GM18520 (cell line): ENCODE results near the gene ITGA3.

Source experiments
- ATAC-seq: cut with Tn5 transposase; IDR thresholded peaks from one replicate; pipeline ENCODE4 v1.9.1; 2021; ENCODE audit not compliant: unreplicated experiment

The ITGA3 gene

GRCh38 chr17:50090971-50091917 is 35.3 kb downstream of the ITGA3 start:
- ATAC-seq: no peak

- no peak for ATAC-seq
Observed at GRCh38 chr17:50091918-50092285, 36.0 kb downstream of the ITGA3 start.

- no peak for ATAC-seq
Observed at GRCh38 chr17:50093246-50093645, 37.3 kb downstream of the ITGA3 start.

- no peak for ATAC-seq
Observed at GRCh38 chr17:50093807-50094206, 37.9 kb downstream of the ITGA3 start.

- peak; percentile 30 for ATAC-seq
Observed at GRCh38 chr17:50094243-50094752, 38.4 kb downstream of the ITGA3 start.

GRCh38 chr17:50094753-50095619 is 39.1 kb downstream of the ITGA3 start, which contains the start of gene PDK2:
Gene PDK2, plus strand, starts transcription at chr17:50095351. Its CDS starts 85 bp downstream, at chr17:50095436.
- peak; percentile 93 for ATAC-seq

GRCh38 chr17:50095626-50096037 is 39.7 kb downstream of the ITGA3 start:
- no peak for ATAC-seq

- ATAC-seq: no peak
Observed at GRCh38 chr17:50096092-50096491, 40.2 kb downstream of the ITGA3 start.

GRCh38 chr17:50096758-50097157 is 40.8 kb downstream of the ITGA3 start:
- ATAC-seq: no peak

- ATAC-seq: no peak
Observed at GRCh38 chr17:50097455-50097854, 41.5 kb downstream of the ITGA3 start.

- no peak for ATAC-seq
Observed at GRCh38 chr17:50097926-50098325, 42.0 kb downstream of the ITGA3 start.

- no peak for ATAC-seq
Observed at GRCh38 chr17:50098583-50098982, 42.7 kb downstream of the ITGA3 start.

- no peak for ATAC-seq
Observed at GRCh38 chr17:50099003-50099402, 43.1 kb downstream of the ITGA3 start.

- ATAC-seq: no peak
Observed at GRCh38 chr17:50100480-50100883, 44.6 kb downstream of the ITGA3 start.

- no peak for ATAC-seq
Observed at GRCh38 chr17:50100921-50101345, 45.0 kb downstream of the ITGA3 start.

- no peak for ATAC-seq
Observed at GRCh38 chr17:50101346-50102163, 45.6 kb downstream of the ITGA3 start.

GRCh38 chr17:50102164-50102991 is 46.5 kb downstream of the ITGA3 start:
- ATAC-seq: no peak

- no peak for ATAC-seq
Observed at GRCh38 chr17:50103252-50103651, 47.3 kb downstream of the ITGA3 start.

GRCh38 chr17:50103941-50104340 is 48.0 kb downstream of the ITGA3 start:
- no peak for ATAC-seq

- ATAC-seq: no peak
Observed at GRCh38 chr17:50105811-50106210, 49.9 kb downstream of the ITGA3 start.
